GM12878 (cell line): ENCODE data around the gene IGFBP2. TPM values are rescaled to one million over a fixed set of nuclear protein-coding genes. Genes with fewer than 3 reads are reported as not detected.

Source experiments
- ATAC-seq: fragments of 200-7000 bp; cut with Tn5 transposase; 3 replicates; pipeline ENCODE4 v1.9.1; 2020; ENCODE audit warnings: mild to moderate bottlenecking, moderate library complexity
- BruUV-seq: library from RNA; stranded (reverse); fragments of 400-500 nt; replicated peaks from 2 replicates; lab custom pipeline; 2021; lab: Mats Ljungman, UMichigan
- CTCF ChIA-PET: fragments of 300-600 bp; sonication (Branson Sonifier 250); formaldehyde crosslinking; extraction: SDS; loops from one replicate; lab custom pipeline; 2021; ENCODE audit warnings: inconsistent platforms; lab: Yijun Ruan, JAX
- POLR2A ChIA-PET: fragments of 350-600 bp; formaldehyde crosslinking; extraction: SDS; loops from one replicate; lab custom pipeline; 2021; ENCODE audit warnings: inconsistent platforms; lab: Charles Lee
- RAD21 ChIA-PET: fragments of 300-600 bp; sonication (Branson Sonifier 250); formaldehyde crosslinking; loops from one replicate; lab custom pipeline; 2023; ENCODE audit warnings: antibody characterized with exemption; ENCODE audit not compliant: unreplicated experiment; lab: Charles Lee
- SMC1A ChIA-PET: fragments of 300-600 bp; sonication (Branson Sonifier 250); formaldehyde crosslinking; loops from one replicate; lab custom pipeline; 2023; ENCODE audit not compliant: unreplicated experiment, uncharacterized antibody; lab: Charles Lee
- DNase-seq: peaks from one replicate; pipeline ENCODE4 v3.0.0-alpha.2; 2011; ENCODE audit warnings: low read depth, low spot score
- FAIRE-seq: peaks from 3 replicates; lab custom pipeline; 2011; peaks lifted over from hg19 to GRCh38; lab: Jason Lieb, UNC
- H2AFZ ChIP-seq: 2 replicates; pipeline ENCODE4 v1.6.0; 2011; ENCODE audit warnings: low read depth, low read length, control low read depth; ENCODE audit not compliant: control insufficient read depth
- H3K27ac ChIP-seq: 2 replicates; pipeline ENCODE4 v1.5.1; 2011; ENCODE audit warnings: control low read depth; ENCODE audit not compliant: control insufficient read depth, insufficient read depth
- H3K27me3 ChIP-seq, 2 experiments: replicated peaks in 1 of 2; 2 replicates each; pipeline versions ENCODE4 v1.6.0 to v1.6.1; 2011; ENCODE audit warnings: low read length in 1 of 2; ENCODE audit not compliant: control insufficient read depth in 2 of 2, insufficient read depth in 2 of 2
- H3K36me3 ChIP-seq, 2 experiments: 2 replicates each; pipeline ENCODE4 v1.5.1; 2011; ENCODE audit warnings: low read length in 1 of 2; ENCODE audit not compliant: control insufficient read depth in 2 of 2, insufficient read depth in 2 of 2
- H3K4me1 ChIP-seq: 2 replicates; pipeline ENCODE4 v1.6.1; 2011; ENCODE audit warnings: mild to moderate bottlenecking, low read length, moderate library complexity, mixed read lengths; ENCODE audit not compliant: control insufficient read depth, insufficient read depth
- H3K4me2 ChIP-seq: 2 replicates; pipeline ENCODE4 v1.6.0; 2011; ENCODE audit warnings: control low read depth; ENCODE audit not compliant: control insufficient read depth, insufficient read depth
- H3K4me3 ChIP-seq: fragments of 200-600 bp; sonication (generic); 2 replicates; pipeline ENCODE4 v1.5.1; 2016
- H3K79me2 ChIP-seq: 2 replicates; pipeline ENCODE4 v1.6.0; 2011; ENCODE audit warnings: low read length; ENCODE audit not compliant: control insufficient read depth, insufficient read depth
- H3K9ac ChIP-seq: 2 replicates; pipeline ENCODE4 v1.8.0; 2011; ENCODE audit warnings: low read length, control low read depth, mixed read lengths; ENCODE audit not compliant: control insufficient read depth, insufficient read depth
- H3K9me3 ChIP-seq: replicated peaks from 3 replicates; pipeline ENCODE4 v1.5.1; 2011; ENCODE audit warnings: mild to moderate bottlenecking, low read length; ENCODE audit not compliant: control insufficient read depth, insufficient read depth
- H4K20me1 ChIP-seq: 2 replicates; pipeline ENCODE4 v1.6.0; 2011; ENCODE audit not compliant: control insufficient read depth, insufficient read depth
- PAX5 ChIP-seq: IDR thresholded peaks from 2 replicates; pipeline ENCODE4 v1.6.1; 2011; ENCODE audit warnings: low read depth, low read length, borderline replicate concordance
- RB1 ChIP-seq: fragments of 450-650 bp; formaldehyde crosslinking; IDR thresholded peaks from 2 replicates; pipeline ENCODE4 v1.6.1; 2017; ENCODE audit warnings: mild to moderate bottlenecking, borderline replicate concordance
- ZNF274 ChIP-seq: IDR thresholded peaks from one replicate; pipeline ENCODE4 v1.8.0; 2011; ENCODE audit not compliant: insufficient read length, insufficient read depth
- WGBS: methylation state at CpG from one replicate; pipeline ENCODE4 v1.1.6; 2016; ENCODE audit warnings: low lambda C conversion rate; ENCODE audit not compliant: insufficient replicate concordance, insufficient coverage; ENCODE audit errors: missing lambda C conversion rate; 5-methylcytosine and 5-hydroxymethylcytosine counted together
- in situ Hi-C: fragments of 300-500 bp; cut with MboI; formaldehyde crosslinking; loops from 9 replicates; pipeline ENCODE4 v1.14.3; 2018; ENCODE audit warnings: mixed read lengths
- intact Hi-C: fragments of 100-400 bp; cut with micrococcal nuclease; formaldehyde crosslinking; loops from one replicate; pipeline ENCODE4 v1.14.2; 2022; ENCODE audit not compliant: unreplicated experiment
- polyA plus RNA-seq, 11 experiments: library from polyadenylated mRNA; depleted of rRNA in 4 of 11; unstranded in 6 of 11; stranded (reverse) in 5 of 11; fragments of >200 nt; fragmentation: Nextera tagmentation in 4 of 11; fragmentation: Illumina TruSeq in 1 of 11; extraction: Ambion mirVana in 4 of 11; extraction: Trizol in 1 of 11; gene quantifications; 1 replicate in 1 of 11; 2 replicates in 10 of 11; pipeline versions ENCODE4 v1.2.1 to v1.2.3, GENCODE V29; 2011 to 2016; ENCODE audit warnings: inconsistent platforms in 2 of 11, missing spikeins in 2 of 11, low read depth in 1 of 11
- total RNA-seq, 4 experiments: library from RNA; depleted of rRNA in 3 of 4; stranded (reverse); fragments of >200 nt in 3 of 4; fragmentation: Illumina TruSeq in 1 of 4; extraction: Trizol in 1 of 4; gene quantifications; 2 replicates each; pipeline versions ENCODE4 v1.2.1 to v1.2.3, GENCODE V29; 2013 to 2021
- TF ChIP-seq, protein P1 (sequence below): fragments of 450-650 bp; IDR thresholded peaks from 2 replicates; pipeline ENCODE4 v1.6.1; 2017; ENCODE audit warnings: borderline replicate concordance
- TF ChIP-seq, protein P2 (sequence below): fragments of 150-350 bp; IDR thresholded peaks from 2 replicates; pipeline ENCODE4 v1.6.1; 2016; ENCODE audit warnings: low read depth, low read length

The IGFBP2 gene
- total and polyA plus RNA-seq, 10 of the 15 experiments (the other 5 are each of a cell fraction or from before 2014, with no cell fraction given): 0.11 to 1.5 (median 0.38) TPM; not detected in 5

DNA sequence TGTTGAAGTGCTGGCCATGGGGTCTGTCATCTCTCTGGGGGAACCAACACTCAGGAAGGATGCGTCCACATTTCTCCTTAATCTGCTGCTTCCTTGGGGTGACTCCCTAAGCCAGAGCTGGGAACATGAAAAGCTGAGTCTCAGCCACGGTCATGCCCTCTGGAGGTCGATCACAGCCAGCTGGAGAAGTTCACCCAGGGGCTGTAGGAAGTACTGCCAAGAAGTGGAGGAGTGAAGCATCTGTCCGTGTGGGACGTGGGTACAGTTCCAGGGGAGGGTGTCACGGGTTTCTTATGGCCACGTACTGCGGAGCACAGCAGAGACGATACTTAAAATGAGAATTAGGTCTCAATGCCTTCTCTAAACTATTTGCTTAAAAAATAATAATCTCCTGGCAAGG, 42.4 kb upstream of the IGFBP2 start:
- no peak overlapping the region for H2AFZ ChIP-seq
- intact Hi-C loops (loop anchor here (5.0 kb wide), 1 partner anchor 73 kb away; no protein-coding TSS in a partner anchor), in situ Hi-C loops (no loop called here)
- no peak for FAIRE-seq
- ChIA-PET POLR2A (no interaction called here), CTCF (interaction anchor here (1.4 kb wide), 1 partner anchor 13 kb away, joined by 3 read pairs; no protein-coding TSS in a partner anchor), SMC1A (interaction anchor here (0.8 to 1.7 kb wide), 3 partner anchors 12 to 72 kb away, joined by 3 read pairs; no protein-coding TSS in a partner anchor), RAD21 (interaction anchor here (0.6 to 0.7 kb wide), 2 partner anchors 13 to 73 kb away, joined by 3 to 4 read pairs; no protein-coding TSS in a partner anchor)
- TF ChIP-seq PAX5: no peak
- TF ChIP-seq, protein P1, sequence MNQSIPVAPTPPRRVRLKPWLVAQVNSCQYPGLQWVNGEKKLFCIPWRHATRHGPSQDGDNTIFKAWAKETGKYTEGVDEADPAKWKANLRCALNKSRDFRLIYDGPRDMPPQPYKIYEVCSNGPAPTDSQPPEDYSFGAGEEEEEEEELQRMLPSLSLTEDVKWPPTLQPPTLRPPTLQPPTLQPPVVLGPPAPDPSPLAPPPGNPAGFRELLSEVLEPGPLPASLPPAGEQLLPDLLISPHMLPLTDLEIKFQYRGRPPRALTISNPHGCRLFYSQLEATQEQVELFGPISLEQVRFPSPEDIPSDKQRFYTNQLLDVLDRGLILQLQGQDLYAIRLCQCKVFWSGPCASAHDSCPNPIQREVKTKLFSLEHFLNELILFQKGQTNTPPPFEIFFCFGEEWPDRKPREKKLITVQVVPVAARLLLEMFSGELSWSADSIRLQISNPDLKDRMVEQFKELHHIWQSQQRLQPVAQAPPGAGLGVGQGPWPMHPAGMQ: no peak
- TF ChIP-seq, protein P2, sequence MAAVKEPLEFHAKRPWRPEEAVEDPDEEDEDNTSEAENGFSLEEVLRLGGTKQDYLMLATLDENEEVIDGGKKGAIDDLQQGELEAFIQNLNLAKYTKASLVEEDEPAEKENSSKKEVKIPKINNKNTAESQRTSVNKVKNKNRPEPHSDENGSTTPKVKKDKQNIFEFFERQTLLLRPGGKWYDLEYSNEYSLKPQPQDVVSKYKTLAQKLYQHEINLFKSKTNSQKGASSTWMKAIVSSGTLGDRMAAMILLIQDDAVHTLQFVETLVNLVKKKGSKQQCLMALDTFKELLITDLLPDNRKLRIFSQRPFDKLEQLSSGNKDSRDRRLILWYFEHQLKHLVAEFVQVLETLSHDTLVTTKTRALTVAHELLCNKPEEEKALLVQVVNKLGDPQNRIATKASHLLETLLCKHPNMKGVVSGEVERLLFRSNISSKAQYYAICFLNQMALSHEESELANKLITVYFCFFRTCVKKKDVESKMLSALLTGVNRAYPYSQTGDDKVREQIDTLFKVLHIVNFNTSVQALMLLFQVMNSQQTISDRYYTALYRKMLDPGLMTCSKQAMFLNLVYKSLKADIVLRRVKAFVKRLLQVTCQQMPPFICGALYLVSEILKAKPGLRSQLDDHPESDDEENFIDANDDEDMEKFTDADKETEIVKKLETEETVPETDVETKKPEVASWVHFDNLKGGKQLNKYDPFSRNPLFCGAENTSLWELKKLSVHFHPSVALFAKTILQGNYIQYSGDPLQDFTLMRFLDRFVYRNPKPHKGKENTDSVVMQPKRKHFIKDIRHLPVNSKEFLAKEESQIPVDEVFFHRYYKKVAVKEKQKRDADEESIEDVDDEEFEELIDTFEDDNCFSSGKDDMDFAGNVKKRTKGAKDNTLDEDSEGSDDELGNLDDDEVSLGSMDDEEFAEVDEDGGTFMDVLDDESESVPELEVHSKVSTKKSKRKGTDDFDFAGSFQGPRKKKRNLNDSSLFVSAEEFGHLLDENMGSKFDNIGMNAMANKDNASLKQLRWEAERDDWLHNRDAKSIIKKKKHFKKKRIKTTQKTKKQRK: no peak
- TF ChIP-seq RB1: no peak
- TF ChIP-seq ZNF274: no peak
- no peak overlapping the region for H3K4me3 ChIP-seq
- H3K9ac ChIP-seq: no peak overlapping the region
- no peak overlapping the region for H3K27ac ChIP-seq
- no peaks in the 10 kb centered on the region for H3K36me3 ChIP-seq
- no peaks in the 10 kb centered on the region for H3K4me1 ChIP-seq
- WGBS: 28% methylated on average over 9 of the region's 9 CpGs
- ATAC-seq: no peak
- H3K79me2 ChIP-seq: no peaks in the 10 kb centered on the region
- peaks cover 0 to 2% of the 10 kb centered on the region in 2 experiments; a peak in 3 of 4 replicates for H3K27me3 ChIP-seq
- H4K20me1 ChIP-seq: no peaks in the 10 kb centered on the region
- DNase-seq: no peak
- no peak overlapping the region for H3K4me2 ChIP-seq
- no peaks in the 10 kb centered on the region for H3K9me3 ChIP-seq
- no TSS peak for BruUV-seq
